Testis (tissue), 3 donors: ENCODE results near the gene PDIA6. TPM values are rescaled to one million over a fixed set of nuclear protein-coding genes. Genes with fewer than 3 reads are reported as not detected.

Source experiments
- DNase-seq: peaks from one replicate; pipeline ENCODE4 v3.0.0-alpha.2; 2019
- H3K27ac ChIP-seq, 2 donors: fragments of 200-600 bp; sonication (generic); one replicate each; pipeline ENCODE4 v1.5.1; 2019
- H3K27me3 ChIP-seq: fragments of 200-600 bp; sonication (generic); one replicate; pipeline ENCODE4 v1.5.1; 2019
- H3K36me3 ChIP-seq: fragments of 200-600 bp; sonication (generic); one replicate; pipeline ENCODE4 v1.5.1; 2017; ENCODE audit warnings: low read depth; ENCODE audit errors: missing control alignments
- H3K4me1 ChIP-seq: fragments of 200-600 bp; sonication (generic); one replicate; pipeline ENCODE4 v1.5.1; 2019
- H3K4me3 ChIP-seq, 2 donors: fragments of 200-600 bp; sonication (generic); one replicate each; pipeline ENCODE4 v1.5.1; 2017 to 2019
- H3K9me3 ChIP-seq: fragments of 200-600 bp; sonication (generic); one replicate; pipeline ENCODE4 v1.5.1; 2017
- CTCF ChIP-seq, 3 experiments: fragments of 450-650 bp in 2 of 3; fragments of 200-600 bp in 1 of 3; sonication (generic) in 1 of 3; IDR thresholded peaks; one replicate each; pipeline ENCODE4 v1.5.1; 2016 to 2019; ENCODE audit warnings: antibody characterized with exemption in 3 of 3, mild to moderate bottlenecking in 2 of 3, moderate library complexity in 1 of 3
- POLR2A ChIP-seq: fragments of 450-650 bp; IDR thresholded peaks from one replicate; pipeline ENCODE4 v1.6.1; 2017; ENCODE audit warnings: antibody characterized with exemption, mild to moderate bottlenecking, moderate library complexity
- WGBS, 2 donors: methylation state at CpG; one replicate each; pipeline ENCODE4 v1.1.5; 2018; 5-methylcytosine and 5-hydroxymethylcytosine counted together
- intact Hi-C: fragments of 100-400 bp; cut with DNase I; formaldehyde crosslinking; loops from one replicate; pipeline ENCODE4 v1.15.1; 2023; ENCODE audit warnings: low total_unique reads
- polyA plus RNA-seq: library from polyadenylated mRNA; stranded (reverse); fragments of 350-450 nt; fragmentation: Illumina TruSeq; extraction: RNeasy Lipid Tissue Mini Kit (QIAGEN cat#74804); gene quantifications from one replicate; pipeline ENCODE4 v1.2.3, GENCODE V29; 2014; ENCODE audit warnings: low read depth, low replicate concordance; ENCODE audit not compliant: insufficient read depth
- small RNA-seq, 2 donors: library from RNA; depleted of rRNA; stranded (forward); fragments of <200 nt; gene quantifications; one replicate each; pipeline ENCODE3, GENCODE V24; 2016
- total RNA-seq, 2 donors: library from RNA; depleted of rRNA; stranded (reverse); fragments of >200 nt; gene quantifications; one replicate each; pipeline ENCODE4 v1.2.3, GENCODE V29; 2016

PDIA6 gene
- total and polyA plus RNA-seq, 3 donors from 2014 or later: 74.3 to 123 (median 78.4) TPM

GRCh38 chr2:10733980-10734379, 78.6 kb downstream of the PDIA6 start:
- Histone ChIP-seq H3K9me3 (no peaks in the 10 kb centered on the region), H3K36me3 (no peaks in the 10 kb centered on the region), H3K4me3 (no peak overlapping the region), H3K27me3 (no peaks in the 10 kb centered on the region), H3K27ac (no peak overlapping the region), H3K4me1 (no peaks in the 10 kb centered on the region)
- intact Hi-C loops: no loop called here
- WGBS, 2 donors: 82 to 85% methylated on average over 5 of the region's 5 CpGs
- no peak for TF ChIP-seq CTCF (IDR thresholded peaks at IDR 0.05)
- no peak for TF ChIP-seq POLR2A
- no peak for DNase-seq

- no peak for DNase-seq
- Histone ChIP-seq H3K27ac (no peak overlapping the region), H3K27me3 (no peaks in the 10 kb centered on the region), H3K4me3 (no peak overlapping the region), H3K4me1 (no peaks in the 10 kb centered on the region), H3K36me3 (no peaks in the 10 kb centered on the region), H3K9me3 (no peaks in the 10 kb centered on the region)
- no peak for TF ChIP-seq POLR2A
- no peak for TF ChIP-seq CTCF (IDR thresholded peaks at IDR 0.05)
- intact Hi-C loops: no loop called here
- 58 to 60% methylated on average over 6 of the region's 6 CpGs for WGBS, 2 donors
These were observed 79.0 kb downstream of the PDIA6 start for GRCh38 chr2:10733566-10733925.

Small RNA genes lying within 50 kb of the gene (small RNA-seq; reads per million reads assigned to genes)
- 0 reads per million in 2 donors for gene RNU7-138P
- gene RNU7-176P: 0 reads per million in 2 donors

Other genes starting within 250 kb of the PDIA6 start
- 10 to 100 TPM; 31.3 to 35.6 TPM for gene NOL10, start 122.8 kb downstream of the PDIA6 start, total RNA-seq
- 20.4 TPM for gene NOL10, start 122.8 kb downstream of the PDIA6 start, polyA plus RNA-seq
- gene ATP6V1C2, start 91.2 kb downstream of the PDIA6 start, total RNA-seq: 1 to 10 TPM; 5.9 to 6.2 TPM
- gene ATP6V1C2, start 91.2 kb downstream of the PDIA6 start, polyA plus RNA-seq: 3.6 TPM
- gene KCNF1, start 99.1 kb upstream of the PDIA6 start, total RNA-seq: under 1 TPM; 0.19 to 0.63 TPM
- gene KCNF1, start 99.1 kb upstream of the PDIA6 start, polyA plus RNA-seq: 0.70 TPM